GM19193 (cell line): ENCODE measurements around the gene DISP2.

Source experiments
- POLR2A ChIP-seq: IDR thresholded peaks from 4 replicates; pipeline ENCODE4 v1.6.1; 2011; ENCODE audit not compliant: insufficient read depth, insufficient read length; ENCODE audit errors: extremely low read depth

The DISP2 gene

DNA sequence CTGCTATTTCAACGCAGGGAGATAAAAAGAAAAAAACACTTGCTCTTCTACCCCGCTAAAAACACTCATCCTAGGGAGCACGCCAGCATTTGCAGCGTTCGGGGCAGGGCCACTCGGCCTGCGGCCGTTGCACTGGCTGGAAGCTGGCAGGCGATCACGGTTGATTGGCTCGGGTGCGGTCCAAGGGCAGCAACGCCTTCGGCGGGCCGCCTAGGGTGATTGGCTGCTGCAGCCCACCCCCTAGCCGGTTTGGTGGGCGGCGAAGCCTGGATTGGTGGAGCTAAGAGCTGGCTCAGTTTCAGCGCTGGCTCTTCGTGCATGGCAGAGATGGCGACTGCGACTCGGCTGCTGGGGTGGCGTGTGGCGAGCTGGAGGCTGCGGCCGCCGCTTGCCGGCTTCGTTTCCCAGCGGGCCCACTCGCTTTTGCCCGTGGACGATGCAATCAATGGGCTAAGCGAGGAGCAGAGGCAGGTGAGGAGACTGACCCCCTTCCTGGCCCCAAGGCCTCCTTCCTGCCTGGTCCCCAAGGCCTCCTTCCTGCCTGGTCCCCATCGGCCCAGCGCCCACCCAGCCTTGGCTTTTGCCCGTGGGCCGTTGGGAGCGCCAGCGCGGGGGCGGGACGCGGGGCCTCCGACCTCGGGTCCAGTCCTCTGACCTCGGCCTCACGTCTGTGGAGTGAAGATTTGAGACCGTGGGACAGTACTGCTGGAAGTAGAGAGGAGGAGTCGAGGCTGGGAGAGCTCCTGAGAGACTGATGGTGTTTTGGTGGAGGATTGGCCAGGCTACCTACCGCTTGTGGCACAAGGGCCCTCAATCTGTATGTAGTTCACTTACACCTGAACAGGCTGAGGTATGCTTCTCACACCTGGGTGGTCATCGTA, 47.7 kb downstream of the DISP2 start, which contains the start of gene IVD:
Gene IVD (plus strand): TSS at position 295 of the 881 bp plus-strand sequence. CDS start 33 bp downstream, at position 328.
- peak; percentile 89 for TF ChIP-seq POLR2A

DNA sequence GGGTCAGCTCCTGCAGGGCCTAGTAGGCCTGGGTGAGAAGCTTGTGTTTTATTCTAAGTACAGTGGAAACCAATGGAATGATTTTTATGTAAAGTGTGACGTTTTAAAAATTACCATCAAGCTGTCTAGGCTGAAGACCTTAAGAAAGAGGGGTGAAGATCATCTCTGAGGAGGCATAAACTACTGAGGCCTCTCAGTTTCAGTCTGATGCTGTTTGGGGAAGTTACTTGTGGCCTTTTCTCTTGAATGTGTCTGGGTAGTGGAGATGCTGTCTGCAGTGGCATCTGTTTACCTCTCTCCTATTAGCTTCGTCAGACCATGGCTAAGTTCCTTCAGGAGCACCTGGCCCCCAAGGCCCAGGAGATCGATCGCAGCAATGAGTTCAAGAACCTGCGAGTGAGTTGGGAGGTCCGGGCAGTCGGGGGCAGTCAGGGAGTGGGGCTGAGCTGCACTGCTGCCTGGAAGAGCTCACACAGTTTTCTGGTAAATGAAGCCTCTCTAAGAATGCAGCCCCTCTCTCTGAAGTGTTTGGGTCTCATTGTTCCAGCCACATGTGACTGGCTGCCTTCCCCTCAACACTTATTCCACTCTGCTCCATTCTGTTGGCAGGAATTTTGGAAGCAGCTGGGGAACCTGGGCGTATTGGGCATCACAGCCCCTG, 49.4 kb downstream of the DISP2 start:
- no peak for TF ChIP-seq POLR2A

GRCh38 chr15:40409366-40409765, 51.3 kb downstream of the DISP2 start:
- TF ChIP-seq POLR2A: no peak

GRCh38 chr15:40410476-40410875, 52.5 kb downstream of the DISP2 start:
- TF ChIP-seq POLR2A: no peak

- TF ChIP-seq POLR2A: no peak
Measured at GRCh38 chr15:40412095-40412759, 54.2 kb downstream of the DISP2 start.

DNA sequence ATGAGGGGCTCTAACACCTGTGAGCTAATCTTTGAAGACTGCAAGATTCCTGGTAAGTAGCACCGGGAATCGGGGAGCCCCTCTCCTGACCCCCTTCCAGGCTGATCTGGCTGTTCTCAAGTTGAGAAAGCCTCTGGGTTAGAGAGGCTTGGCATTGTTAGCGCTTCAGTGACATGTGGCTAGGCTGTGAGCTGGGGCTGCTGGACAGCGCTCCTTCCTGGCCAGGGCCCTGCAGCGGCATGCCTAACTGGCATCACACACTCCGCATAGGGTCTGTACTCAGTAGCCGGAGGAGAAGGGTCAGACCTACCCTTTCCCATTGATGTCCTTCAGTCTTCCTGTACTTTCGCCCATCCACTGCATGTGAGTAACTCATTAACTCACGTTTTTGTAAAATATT, 55.0 kb downstream of the DISP2 start:
- TF ChIP-seq POLR2A: no peak

GRCh38 chr15:40414816-40415215, 56.8 kb downstream of the DISP2 start:
- no peak for TF ChIP-seq POLR2A

DNA sequence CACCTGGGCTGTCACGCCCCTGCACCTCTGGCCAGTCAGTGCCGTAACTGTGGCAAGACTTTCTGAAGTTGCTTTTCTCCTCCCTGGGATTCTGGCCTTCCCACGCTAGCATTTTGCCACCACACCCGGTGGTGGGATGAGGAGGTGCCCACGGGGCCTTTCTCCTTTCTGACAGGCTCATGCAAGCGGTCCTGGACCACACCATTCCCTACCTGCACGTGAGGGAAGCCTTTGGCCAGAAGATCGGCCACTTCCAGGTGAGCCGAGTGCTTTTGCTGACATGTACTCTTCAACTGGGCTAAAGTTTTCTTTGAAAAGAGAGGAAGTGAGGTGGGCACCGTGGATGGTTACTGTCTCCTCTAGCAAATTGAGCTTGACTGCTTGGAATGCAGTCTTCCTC, 57.2 kb downstream of the DISP2 start:
- no peak for TF ChIP-seq POLR2A

- no peak for TF ChIP-seq POLR2A
Measured at GRCh38 chr15:40416056-40416455, 58.0 kb downstream of the DISP2 start.

DNA sequence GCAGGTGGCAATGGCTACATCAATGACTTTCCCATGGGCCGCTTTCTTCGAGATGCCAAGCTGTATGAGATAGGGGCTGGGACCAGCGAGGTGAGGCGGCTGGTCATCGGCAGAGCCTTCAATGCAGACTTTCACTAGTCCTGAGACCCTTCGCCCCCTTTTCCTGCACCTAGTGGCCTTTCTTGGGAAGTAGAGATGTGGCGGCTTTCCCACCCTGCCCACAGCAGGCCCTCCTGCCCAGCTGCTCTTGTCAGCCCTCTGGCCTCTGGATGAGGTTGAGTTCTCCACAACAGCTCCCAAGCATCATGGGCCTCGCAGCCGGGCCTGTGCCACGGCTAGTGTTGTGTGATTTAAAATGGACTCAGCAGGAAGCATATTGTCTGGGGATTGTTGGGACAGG, 60.1 kb downstream of the DISP2 start:
- no peak for TF ChIP-seq POLR2A

GRCh38 chr15:40420071-40420713, 62.2 kb downstream of the DISP2 start:
- TF ChIP-seq POLR2A: peak; percentile 23

- TF ChIP-seq POLR2A: no peak
Measured at GRCh38 chr15:40420793-40421192, 62.8 kb downstream of the DISP2 start.

DNA sequence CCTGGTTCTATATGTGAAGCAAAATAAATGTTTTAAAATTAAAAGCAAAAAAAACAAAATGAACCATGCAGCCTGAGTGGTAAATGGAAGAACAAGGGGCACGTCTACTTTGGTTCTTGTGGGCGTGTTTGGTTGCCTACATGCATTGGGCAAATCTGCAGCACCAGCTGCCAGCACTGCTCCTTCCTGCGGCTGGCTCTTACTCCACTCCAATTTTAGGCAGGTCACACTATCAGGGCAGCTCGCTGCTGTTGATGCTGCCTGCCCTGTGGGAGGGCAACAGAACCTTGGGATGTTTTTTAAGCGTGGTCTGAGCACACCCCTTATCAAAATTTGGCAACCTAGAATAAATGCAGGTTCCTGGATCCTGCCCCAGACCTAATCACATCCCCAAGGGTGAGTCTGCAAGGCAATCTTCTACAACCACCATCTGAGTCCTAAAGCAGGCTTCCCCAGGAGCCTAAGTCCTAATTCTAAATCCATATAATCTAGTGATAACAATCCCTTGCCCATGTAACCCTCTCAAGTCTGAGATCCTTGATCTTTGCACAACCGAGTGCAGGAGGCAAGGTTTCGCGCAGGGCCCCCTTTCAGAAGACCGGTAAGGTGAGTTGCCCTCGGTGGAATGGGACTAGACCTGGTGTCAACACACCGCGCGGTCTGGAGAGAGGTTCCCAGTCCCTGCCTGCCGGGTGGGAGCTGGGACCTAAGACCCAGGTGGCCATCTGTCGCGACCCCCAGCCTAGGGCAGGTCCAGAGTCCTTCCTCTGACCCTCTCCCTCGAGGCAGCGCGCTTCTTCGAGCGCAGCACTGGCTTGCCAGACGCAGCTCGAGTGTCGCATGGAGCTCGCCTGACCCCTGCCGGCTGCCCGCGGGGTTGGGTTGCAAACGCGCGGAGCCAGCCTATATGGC, 63.5 kb downstream of the DISP2 start:
- TF ChIP-seq POLR2A: no peak
